Retinal pigment epithelial cell (primary cell): Measurements from ENCODE around the gene ZFPL1.
A peak's percentile ranks its signal among the peaks of the same experiment; 100 is the strongest.

ENCODE experiments used
- DNase-seq: peaks from one replicate; pipeline ENCODE4 v3.0.0-alpha.2; 2010; ENCODE audit warnings: low read depth
- H3K4me3 ChIP-seq: 2 replicates; pipeline ENCODE4 v1.5.1; 2011; ENCODE audit warnings: mild to moderate bottlenecking, low read length, control low read depth, moderate library complexity
- CTCF ChIP-seq: conservative IDR thresholded peaks from 2 replicates; pipeline ENCODE4 v1.5.1; 2011; ENCODE audit warnings: low read depth, low read length, control low read depth, inconsistent platforms

ZFPL1 gene

GRCh38 chr11:65067446-65067845 is 16.6 kb upstream of the ZFPL1 start:
- H3K4me3 ChIP-seq: no peak overlapping the region
- no peak for DNase-seq
- TF ChIP-seq CTCF: no peak

GRCh38 chr11:65069217-65069616 is 14.8 kb upstream of the ZFPL1 start:
- DNase-seq: no peak
- no peak overlapping the region for H3K4me3 ChIP-seq
- no peak for TF ChIP-seq CTCF

- H3K4me3 ChIP-seq: no peak overlapping the region
- no peak for TF ChIP-seq CTCF
- no peak for DNase-seq
These were observed 12.0 kb upstream of the ZFPL1 start for GRCh38 chr11:65071907-65072630.

- TF ChIP-seq CTCF: no peak
- no peak overlapping the region for H3K4me3 ChIP-seq
- no peak for DNase-seq
These were observed 11.4 kb upstream of the ZFPL1 start for GRCh38 chr11:65072631-65072966.

GRCh38 chr11:65077451-65077850 is 6.6 kb upstream of the ZFPL1 start:
- no peak overlapping the region for H3K4me3 ChIP-seq
- DNase-seq: no peak
- TF ChIP-seq CTCF: peak; percentile 5

GRCh38 chr11:65078151-65078550 is 5.9 kb upstream of the ZFPL1 start:
- peak; percentile 74 for TF ChIP-seq CTCF
- no peak overlapping the region for H3K4me3 ChIP-seq
- DNase-seq: no peak

GRCh38 chr11:65078786-65079342 is 5.2 kb upstream of the ZFPL1 start:
- no peak for DNase-seq
- no peak for TF ChIP-seq CTCF
- no peak overlapping the region for H3K4me3 ChIP-seq
